Retinal pigment epithelial cell (primary cell): ENCODE results near the gene HS2ST1.
A peak's percentile ranks its signal among the peaks of the same experiment; 100 is the strongest.
"Not testable (repeated sequence)": the region's sequence is repeated elsewhere in the genome, so short reads cannot be mapped to it uniquely, and the experiment has no call there.

Source experiments
- DNase-seq: peaks from one replicate; pipeline ENCODE4 v3.0.0-alpha.2; 2010; ENCODE audit warnings: low read depth
- H3K4me3 ChIP-seq: 2 replicates; pipeline ENCODE4 v1.5.1; 2011; ENCODE audit warnings: mild to moderate bottlenecking, low read length, control low read depth, moderate library complexity
- CTCF ChIP-seq: conservative IDR thresholded peaks from 2 replicates; pipeline ENCODE4 v1.5.1; 2011; ENCODE audit warnings: low read depth, low read length, control low read depth, inconsistent platforms

Gene HS2ST1

GRCh38 chr1:87007323-87007722, 92.9 kb downstream of the HS2ST1 start:
- H3K4me3 ChIP-seq: no peak overlapping the region
- no peak for TF ChIP-seq CTCF
- DNase-seq: no peak

- not testable (repeated sequence) for H3K4me3 ChIP-seq, DNase-seq
Measured at GRCh38 chr1:87013385-87013784, 99.0 kb downstream of the HS2ST1 start.

GRCh38 chr1:87017998-87018672, 103.7 kb downstream of the HS2ST1 start:
- TF ChIP-seq CTCF: no peak
- no peak for DNase-seq
- H3K4me3 ChIP-seq: no peak overlapping the region

- DNase-seq: no peak
- H3K4me3 ChIP-seq: no peak overlapping the region
- no peak for TF ChIP-seq CTCF
Measured at GRCh38 chr1:87023326-87023725, 108.9 kb downstream of the HS2ST1 start.

GRCh38 chr1:87024936-87025540, 110.6 kb downstream of the HS2ST1 start:
- TF ChIP-seq CTCF: peak; percentile 68
- H3K4me3 ChIP-seq: no peak overlapping the region
- DNase-seq: peak; percentile 2

GRCh38 chr1:87027561-87027960, 113.1 kb downstream of the HS2ST1 start:
- H3K4me3 ChIP-seq, DNase-seq: not testable (repeated sequence)

GRCh38 chr1:87028576-87028975, 114.1 kb downstream of the HS2ST1 start:
- no peak for TF ChIP-seq CTCF
- no peak overlapping the region for H3K4me3 ChIP-seq
- DNase-seq: no peak

GRCh38 chr1:87030740-87031690, 116.6 kb downstream of the HS2ST1 start:
- no peak for TF ChIP-seq CTCF
- DNase-seq: no peak
- H3K4me3 ChIP-seq: no peak overlapping the region
